ENCODE results near the gene U2SURP.

U2SURP gene

DNA sequence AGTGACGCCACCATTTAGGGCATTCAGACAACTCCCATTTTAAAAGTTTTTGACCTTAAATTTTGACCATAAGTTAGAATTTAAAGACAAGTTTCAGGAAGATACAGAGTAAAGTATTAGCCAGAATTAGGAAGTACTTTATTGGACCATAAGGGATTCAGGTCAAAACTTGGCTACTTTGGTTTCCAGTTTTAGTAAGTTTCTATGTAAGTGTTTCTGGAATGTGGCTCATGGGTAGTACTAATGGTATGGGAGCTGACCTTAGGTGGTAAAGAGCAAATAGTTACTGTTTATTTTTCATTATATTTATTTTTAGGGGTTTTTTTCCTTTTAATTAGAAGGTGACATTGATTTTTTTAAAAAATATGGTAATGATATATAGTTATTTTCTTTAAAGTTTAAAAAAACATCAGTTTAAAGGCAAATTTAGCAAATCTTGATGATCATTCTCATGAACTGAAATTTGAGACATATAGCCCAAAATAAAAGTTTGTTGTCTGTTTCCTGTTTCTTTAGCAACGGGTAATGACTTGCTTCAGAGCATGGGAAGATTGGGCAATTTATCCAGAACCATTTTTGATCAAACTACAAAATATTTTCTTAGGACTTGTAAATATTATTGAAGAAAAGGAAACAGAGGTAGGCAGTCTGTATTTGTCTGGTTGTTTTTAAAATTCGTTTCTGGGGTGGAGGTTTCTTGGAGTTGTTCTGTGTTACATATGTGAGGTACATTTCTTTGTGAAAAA, 34.3 kb downstream of the U2SURP start:
- Histone ChIP-seq H3K36me3 (ENCODE audit: control insufficient read depth, insufficient read depth, low read length) (no peaks in the 10 kb centered on the region), H3K4me2 (ENCODE audit: low read length) (no peak overlapping the region), H2AFZ (no peak overlapping the region), H3K9ac (no peak overlapping the region), H3K4me3 (ENCODE audit: low read depth, low read length) (no peak overlapping the region), H3K27ac (no peak overlapping the region), H3K79me2 (no peaks in the 10 kb centered on the region), H3K4me1 (no peaks in the 10 kb centered on the region), H3K27me3 (ENCODE audit: control insufficient read depth, insufficient read depth, low read length) (no peaks in the 10 kb centered on the region), H3K9me3 (ENCODE audit: control insufficient read depth, low read length) (no peaks in the 10 kb centered on the region)
- no peak for TF ChIP-seq CTCF (IDR thresholded peaks at IDR 0.05)

- H3K4me1 ChIP-seq: no peaks in the 10 kb centered on the region
- no peaks in the 10 kb centered on the region for H3K27me3 ChIP-seq (ENCODE audit: control insufficient read depth, insufficient read depth, low read length)
- TF ChIP-seq CTCF (IDR thresholded peaks at IDR 0.05): no peak
- H3K79me2 ChIP-seq: no peaks in the 10 kb centered on the region
- H3K36me3 ChIP-seq (ENCODE audit: control insufficient read depth, insufficient read depth, low read length): no peaks in the 10 kb centered on the region
- no peak overlapping the region for H3K4me3 ChIP-seq (ENCODE audit: low read depth, low read length)
- H3K9ac ChIP-seq: no peak overlapping the region
- H3K9me3 ChIP-seq (ENCODE audit: control insufficient read depth, low read length): no peaks in the 10 kb centered on the region
- no peak overlapping the region for H3K4me2 ChIP-seq (ENCODE audit: low read length)
- H3K27ac ChIP-seq: no peak overlapping the region
- H2AFZ ChIP-seq: no peak overlapping the region
These were observed 35.2 kb downstream of the U2SURP start for GRCh38 chr3:143036557-143036956.

DNA sequence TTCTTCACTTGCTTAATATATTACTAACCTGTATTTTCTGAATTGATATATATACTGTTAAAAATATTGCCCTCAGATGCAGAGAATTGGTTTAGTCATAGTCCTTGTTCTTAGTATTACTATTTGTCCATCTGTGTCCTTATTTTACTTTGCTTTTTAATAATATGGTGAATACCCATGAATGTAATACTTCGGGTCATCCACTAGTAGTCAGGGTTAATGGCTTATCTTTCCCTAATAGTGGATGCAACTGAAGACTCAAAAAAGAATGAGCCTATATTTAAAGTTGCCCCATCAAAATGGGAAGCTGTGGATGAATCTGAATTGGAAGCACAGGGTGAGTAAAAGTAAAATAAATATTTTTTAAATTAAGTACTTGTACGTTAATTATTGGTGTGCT, 36.5 kb downstream of the U2SURP start:
- H3K9me3 ChIP-seq (ENCODE audit: control insufficient read depth, low read length): no peaks in the 10 kb centered on the region
- H3K9ac ChIP-seq: no peak overlapping the region
- no peaks in the 10 kb centered on the region for H3K79me2 ChIP-seq
- H2AFZ ChIP-seq: no peak overlapping the region
- no peaks in the 10 kb centered on the region for H3K36me3 ChIP-seq (ENCODE audit: control insufficient read depth, insufficient read depth, low read length)
- H3K27me3 ChIP-seq (ENCODE audit: control insufficient read depth, insufficient read depth, low read length): no peaks in the 10 kb centered on the region
- no peaks in the 10 kb centered on the region for H3K4me1 ChIP-seq
- H3K27ac ChIP-seq: no peak overlapping the region
- no peak for TF ChIP-seq CTCF (IDR thresholded peaks at IDR 0.05)
- H3K4me3 ChIP-seq (ENCODE audit: low read depth, low read length): no peak overlapping the region
- no peak overlapping the region for H3K4me2 ChIP-seq (ENCODE audit: low read length)

DNA sequence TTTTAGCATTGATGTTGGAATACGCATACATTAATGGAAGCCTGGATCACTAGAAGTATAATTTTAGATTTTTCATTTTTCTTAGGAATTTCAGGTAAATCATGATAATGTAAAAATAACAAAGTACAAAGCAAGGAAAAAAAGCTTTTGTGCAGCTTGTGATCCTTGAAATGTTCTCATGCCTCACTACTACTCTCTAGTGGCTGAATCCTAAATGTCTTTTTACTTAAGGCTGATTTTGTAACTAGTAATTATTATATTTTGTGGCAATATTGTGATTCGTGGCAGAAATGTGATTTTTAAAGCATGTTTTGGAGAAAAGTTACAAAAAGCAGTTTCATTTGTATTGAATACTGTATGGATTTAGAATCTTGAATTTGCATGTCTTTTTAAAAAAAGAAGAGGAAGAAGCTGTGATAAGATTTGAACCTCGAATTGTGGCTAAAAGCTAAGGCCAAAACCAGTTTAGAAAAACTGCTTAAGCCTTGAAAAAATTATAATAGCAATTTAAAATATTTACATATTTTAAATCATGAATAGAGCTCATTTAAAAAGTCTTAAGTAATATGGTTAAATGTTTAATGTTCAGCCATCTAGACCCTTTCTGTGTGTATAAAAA, 39.0 kb downstream of the U2SURP start:
- TF ChIP-seq CTCF (IDR thresholded peaks at IDR 0.05): peak; percentile 32
- H3K4me1 ChIP-seq: no peaks in the 10 kb centered on the region
- H3K4me3 ChIP-seq (ENCODE audit: low read depth, low read length): no peak overlapping the region
- no peaks in the 10 kb centered on the region for H3K79me2 ChIP-seq
- no peak overlapping the region for H3K4me2 ChIP-seq (ENCODE audit: low read length)
- no peaks in the 10 kb centered on the region for H3K9me3 ChIP-seq (ENCODE audit: control insufficient read depth, low read length)
- H2AFZ ChIP-seq: no peak overlapping the region
- no peaks in the 10 kb centered on the region for H3K36me3 ChIP-seq (ENCODE audit: control insufficient read depth, insufficient read depth, low read length)
- H3K27me3 ChIP-seq (ENCODE audit: control insufficient read depth, insufficient read depth, low read length): no peaks in the 10 kb centered on the region
- H3K27ac ChIP-seq: no peak overlapping the region
- H3K9ac ChIP-seq: no peak overlapping the region

DNA sequence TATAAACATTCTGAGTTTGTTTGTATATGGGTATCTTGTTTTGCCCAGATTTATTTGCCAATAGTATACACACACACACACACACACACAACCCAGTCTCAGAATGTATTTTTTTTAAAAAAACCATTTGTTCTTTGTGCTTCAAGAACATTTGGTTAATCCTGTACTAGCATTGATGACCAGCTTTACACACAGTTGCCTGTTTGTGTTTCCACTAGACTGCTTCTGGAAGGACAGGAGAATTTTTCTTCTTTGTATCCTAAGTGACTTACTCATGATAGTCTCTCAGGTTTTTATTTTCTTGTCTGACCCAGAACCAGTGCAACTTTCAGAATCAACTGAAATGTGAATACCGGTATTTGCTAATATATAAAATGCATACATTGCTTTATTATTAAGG, 40.5 kb downstream of the U2SURP start:
- no peaks in the 10 kb centered on the region for H3K9me3 ChIP-seq (ENCODE audit: control insufficient read depth, low read length)
- no peak overlapping the region for H2AFZ ChIP-seq
- no peaks in the 10 kb centered on the region for H3K79me2 ChIP-seq
- no peak for TF ChIP-seq CTCF (IDR thresholded peaks at IDR 0.05)
- no peak overlapping the region for H3K4me3 ChIP-seq (ENCODE audit: low read depth, low read length)
- no peaks in the 10 kb centered on the region for H3K4me1 ChIP-seq
- no peaks in the 10 kb centered on the region for H3K36me3 ChIP-seq (ENCODE audit: control insufficient read depth, insufficient read depth, low read length)
- H3K27ac ChIP-seq: no peak overlapping the region
- no peak overlapping the region for H3K9ac ChIP-seq
- H3K27me3 ChIP-seq (ENCODE audit: control insufficient read depth, insufficient read depth, low read length): no peaks in the 10 kb centered on the region
- no peak overlapping the region for H3K4me2 ChIP-seq (ENCODE audit: low read length)

All from parathyroid adenoma (tissue), 2 donors.